HG02798 (cell line): Measurements from ENCODE around the gene ITGAL.
A peak's percentile ranks its signal among the peaks of the same experiment; 100 is the strongest.
"Not testable (repeated sequence)": the region's sequence is repeated elsewhere in the genome, so short reads cannot be mapped to it uniquely, and the experiment has no call there.

Source experiments
- ATAC-seq: cut with Tn5 transposase; IDR thresholded peaks from one replicate; pipeline ENCODE4 v1.9.1; 2021; ENCODE audit warnings: mild to moderate bottlenecking; ENCODE audit not compliant: unreplicated experiment, poor library complexity

Gene ITGAL

DNA sequence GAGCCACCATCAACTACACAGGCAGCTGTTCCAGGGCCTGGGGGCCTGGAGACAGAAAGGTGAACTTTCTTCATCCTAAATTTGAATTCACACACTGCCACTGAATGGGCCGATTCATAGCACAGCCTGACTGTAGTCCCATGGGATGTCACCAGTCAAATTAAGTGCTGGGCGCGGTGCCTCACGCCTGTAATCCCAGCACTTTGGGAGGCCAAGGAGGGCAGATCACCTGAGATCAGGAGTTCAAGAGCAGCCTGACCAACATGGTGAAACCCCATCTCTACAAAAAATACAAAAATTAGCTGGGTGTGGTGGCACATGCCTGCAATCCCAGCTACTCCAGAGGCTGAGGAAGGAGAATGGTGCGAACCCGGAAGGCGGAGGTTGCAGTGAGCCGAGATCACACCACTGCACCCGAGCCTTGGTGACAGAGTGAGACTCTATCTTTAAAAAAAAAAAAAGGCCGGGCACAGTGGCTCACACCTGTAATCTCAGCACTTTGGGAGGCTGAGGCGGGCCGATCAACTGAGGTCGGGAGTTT lies 67.5 kb downstream of the ITGAL start:
- ATAC-seq, result not testable (repeated sequence)

DNA sequence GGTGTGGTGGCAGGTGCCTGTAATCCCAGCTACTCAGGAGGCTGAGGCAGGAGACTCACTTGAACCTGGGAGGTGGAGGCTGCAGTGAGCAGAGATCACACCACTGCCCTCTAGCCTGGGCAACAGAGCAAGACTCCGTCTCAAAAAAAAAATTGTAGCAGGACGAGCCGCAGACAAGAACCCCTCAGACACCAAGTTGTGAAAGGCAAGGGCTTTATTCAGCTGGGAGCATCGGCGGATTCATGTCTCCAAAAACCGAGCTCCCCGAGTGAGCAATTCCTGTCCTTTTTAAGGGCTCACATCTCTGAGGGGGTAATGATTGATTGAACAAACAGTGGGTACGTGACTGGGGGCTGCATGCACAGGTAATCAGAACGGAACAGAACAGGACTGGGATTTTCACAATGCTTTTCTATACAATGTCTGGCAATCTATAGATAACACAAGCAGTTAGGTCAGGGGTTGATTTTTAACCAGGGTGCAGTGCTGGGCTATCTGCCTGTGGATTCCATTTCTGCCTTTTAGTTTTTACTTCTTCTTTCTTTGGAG lies 68.4 kb downstream of the ITGAL start:
- not testable (repeated sequence) for ATAC-seq

DNA sequence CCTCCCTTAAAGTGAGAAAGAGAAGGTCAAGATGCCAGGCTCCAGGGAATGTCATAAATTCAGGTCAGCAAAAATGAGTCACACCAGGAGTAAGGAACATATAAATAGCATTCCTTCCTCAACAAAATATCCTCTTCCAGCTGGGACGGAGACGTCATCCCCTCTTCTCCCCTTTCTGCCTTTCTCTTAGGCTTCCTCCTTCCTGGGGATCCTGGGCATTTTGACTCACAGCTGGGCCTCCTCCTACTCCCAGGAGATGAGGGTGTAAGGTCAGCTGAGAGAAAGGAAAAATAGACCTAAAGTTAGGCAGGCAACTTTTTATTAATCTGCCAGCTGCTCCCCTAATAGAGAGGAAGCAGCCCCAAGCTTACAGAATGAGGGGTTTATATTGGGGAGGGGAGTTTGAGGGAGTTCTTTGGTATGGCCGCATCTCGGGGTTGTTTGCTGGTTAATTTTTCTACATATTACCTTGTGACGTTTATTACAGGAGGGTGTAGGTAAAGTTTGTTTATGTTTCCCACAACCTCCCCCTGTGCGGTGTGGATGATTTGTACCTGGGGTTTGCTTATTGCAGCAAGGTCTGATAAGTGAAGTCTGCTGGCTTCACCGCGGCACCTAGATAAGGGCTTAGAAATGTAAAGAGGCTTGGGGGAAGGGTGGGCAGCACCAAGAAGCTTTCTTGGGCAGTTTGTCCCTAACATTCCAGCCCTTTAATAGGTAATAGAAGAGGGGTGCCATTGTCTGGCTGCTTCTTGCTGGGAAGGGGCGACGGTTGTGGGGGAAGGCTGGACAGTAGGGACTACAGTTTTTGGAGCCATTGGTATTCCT lies 69.2 kb downstream of the ITGAL start:
- no peak for ATAC-seq

DNA sequence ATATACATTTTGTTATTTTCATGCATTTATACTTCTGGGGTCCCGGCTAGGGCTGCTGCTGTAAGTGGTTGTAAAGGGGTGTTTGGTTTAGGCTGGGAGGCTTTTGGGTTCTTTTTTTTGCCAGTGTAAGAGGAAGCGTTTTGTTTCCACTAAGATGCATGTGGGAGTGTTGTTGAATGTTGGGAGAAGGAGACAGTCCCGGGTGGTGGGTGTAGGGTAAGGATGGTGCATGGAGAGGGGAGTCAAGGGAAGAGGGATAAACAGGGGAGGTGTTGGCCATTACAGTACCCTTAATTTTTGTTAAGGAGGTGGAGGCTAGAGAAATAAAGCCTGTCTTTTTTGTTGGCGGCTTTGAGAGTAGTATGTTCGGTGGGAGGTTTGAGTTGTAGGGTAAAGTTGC lies 70.5 kb downstream of the ITGAL start:
- no peak for ATAC-seq

DNA sequence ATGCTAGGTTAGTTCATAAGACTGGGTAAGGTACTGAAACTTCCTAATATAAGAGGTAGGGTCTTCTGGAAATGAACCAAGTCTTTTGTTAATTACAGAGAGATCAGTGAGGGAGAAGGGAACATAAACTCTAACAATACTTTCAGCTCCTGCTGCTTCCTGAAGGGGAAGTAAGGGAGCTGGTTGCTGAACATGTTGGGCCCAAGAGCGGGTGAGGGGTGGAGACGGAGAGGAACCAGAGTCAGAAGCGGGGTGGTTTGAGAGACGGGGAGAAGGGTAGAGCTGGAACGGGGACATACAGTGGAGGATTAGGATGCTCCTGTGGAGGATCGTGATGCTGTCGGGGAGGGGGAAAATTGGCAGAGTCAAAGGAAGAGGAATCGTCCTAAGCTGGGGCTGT lies 73.6 kb downstream of the ITGAL start:
- ATAC-seq, result no peak

DNA sequence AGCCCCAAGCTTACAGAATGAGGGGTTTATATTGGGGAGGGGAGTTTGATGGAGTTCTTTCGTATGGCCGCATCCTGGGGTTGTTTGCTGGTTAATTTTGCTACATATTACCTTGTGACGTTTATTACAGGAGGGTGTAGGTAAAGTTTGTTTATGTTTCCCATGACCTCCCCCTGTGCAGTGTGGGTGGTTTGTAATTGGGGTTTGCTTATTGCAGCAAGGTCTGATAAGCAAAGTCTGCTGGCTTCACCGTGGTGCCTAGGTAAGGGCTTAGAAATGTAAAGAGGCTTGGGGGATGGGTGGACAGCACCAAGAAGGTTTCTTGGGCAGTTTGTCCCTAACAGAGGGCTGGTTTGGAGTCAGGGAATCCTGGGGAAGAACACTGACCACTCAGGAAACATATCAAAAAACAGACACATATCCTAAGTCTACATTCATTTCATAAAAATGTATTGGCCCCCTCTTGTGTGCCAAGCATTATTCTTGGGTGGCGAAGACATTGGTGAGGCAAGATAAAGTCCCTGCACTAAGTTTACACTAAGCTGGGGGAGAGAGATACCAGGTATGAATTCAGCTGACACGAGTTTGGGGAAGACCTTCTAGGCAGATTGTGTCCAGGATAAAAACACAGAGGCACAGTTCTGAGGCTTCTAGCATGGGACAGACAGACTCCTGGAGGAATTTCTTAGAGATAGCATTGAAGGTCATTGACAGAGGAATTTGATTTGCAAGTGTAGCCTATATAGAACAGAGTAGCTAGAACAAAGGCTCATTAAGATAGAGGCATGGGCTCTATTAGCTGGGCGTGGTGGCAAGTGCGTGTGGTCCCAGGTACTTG lies 76.1 kb downstream of the ITGAL start:
- no peak for ATAC-seq

DNA sequence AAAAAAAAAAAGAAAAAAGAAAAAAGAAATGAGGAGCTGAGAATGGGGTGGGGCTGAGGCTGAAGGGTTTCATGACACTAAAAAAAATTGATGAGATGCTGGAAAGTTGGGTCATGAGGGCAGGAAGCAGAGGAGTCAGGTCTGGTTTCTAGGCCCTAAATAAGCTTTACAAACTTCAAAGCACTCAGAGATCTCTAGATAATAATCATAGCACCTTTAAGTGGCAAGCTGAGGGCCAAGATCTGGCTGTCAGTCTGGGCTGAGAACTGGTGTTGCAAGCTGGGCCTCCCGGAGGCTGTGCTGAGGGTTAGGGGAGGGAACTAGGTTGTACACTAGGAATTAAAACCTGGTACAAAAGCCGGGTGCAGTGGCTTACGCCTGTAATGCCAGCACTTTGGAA lies 79.2 kb downstream of the ITGAL start:
- no peak for ATAC-seq

DNA sequence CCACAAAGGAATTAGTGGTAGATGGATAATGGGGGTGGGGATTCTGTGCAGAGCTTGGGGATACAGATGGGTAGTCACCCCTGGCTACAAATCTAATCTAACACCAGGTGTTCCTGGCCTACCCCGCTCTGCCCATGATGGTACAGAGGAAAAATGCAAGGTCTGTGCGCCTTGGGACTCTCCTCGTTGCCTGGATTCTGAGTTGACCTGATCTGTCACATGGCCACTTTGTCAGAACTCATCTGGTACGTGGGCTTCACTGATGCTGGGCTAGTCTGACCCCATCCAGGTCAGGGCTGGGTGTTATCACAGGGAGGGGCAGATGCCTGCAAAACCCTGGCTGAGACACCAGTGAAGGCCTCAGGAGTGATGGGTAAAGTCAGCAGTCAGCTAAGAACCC lies 80.4 kb downstream of the ITGAL start:
- ATAC-seq, result no peak

DNA sequence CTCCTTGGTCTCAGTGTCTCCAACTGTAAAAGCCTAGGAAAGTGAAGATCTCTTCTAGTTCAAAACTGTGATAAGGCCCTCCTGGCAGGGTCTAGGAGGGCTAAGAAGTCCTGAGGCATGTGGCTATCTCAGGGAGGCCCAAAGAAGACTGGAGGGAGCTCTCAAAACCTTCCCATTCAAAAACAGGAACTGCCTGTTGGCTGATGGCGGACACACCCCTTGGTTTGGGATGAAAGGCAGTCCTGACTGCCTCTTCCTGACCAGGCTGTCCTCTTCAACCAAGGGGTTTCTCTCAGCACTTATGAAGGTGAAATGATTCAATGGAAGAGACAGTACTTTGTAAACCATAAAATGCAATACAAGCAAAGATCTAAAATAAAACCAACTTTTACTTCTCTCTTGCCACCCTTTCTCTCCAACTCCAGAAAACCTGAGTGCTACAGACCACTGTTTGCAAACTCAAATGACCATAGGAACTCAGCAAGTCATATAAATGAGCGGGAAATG lies 80.9 kb downstream of the ITGAL start:
- no peak for ATAC-seq

DNA sequence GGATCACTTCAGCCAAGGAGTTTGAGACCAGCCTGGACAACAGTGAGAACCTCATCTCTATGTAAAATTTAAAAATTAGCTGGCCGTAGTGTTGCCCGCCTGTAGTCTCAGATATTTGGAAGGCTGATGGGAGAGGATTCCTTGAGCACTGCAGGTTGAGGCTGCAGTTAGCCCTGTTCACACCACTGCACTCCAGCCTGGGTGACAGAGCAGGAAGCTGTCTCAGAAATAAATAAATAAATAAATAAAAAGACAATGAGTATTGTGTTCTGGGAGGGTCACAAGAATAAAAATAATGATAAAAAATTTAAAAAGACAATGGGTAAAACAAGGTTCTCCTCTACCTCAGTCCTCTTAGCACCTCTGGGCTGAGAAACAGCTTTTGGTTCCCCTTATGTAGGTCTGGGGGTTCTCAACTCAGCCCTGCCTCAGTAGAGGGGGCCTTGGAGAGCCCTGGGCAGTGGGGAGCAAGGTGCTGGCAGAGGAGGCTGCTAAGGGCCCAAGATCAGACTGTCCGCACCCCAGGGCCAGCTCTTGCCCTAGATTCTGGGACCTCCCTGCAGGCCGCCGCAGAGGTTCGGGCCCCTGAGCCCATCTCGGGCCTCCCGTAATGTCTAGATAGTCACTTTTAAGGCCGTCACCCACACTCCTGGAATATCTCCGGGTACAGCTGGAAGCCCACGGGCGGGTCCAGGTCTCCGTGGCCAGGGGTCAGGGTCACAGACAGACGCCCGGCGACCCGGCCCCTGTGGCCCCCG lies 82.2 kb downstream of the ITGAL start:
- ATAC-seq, result no peak

DNA sequence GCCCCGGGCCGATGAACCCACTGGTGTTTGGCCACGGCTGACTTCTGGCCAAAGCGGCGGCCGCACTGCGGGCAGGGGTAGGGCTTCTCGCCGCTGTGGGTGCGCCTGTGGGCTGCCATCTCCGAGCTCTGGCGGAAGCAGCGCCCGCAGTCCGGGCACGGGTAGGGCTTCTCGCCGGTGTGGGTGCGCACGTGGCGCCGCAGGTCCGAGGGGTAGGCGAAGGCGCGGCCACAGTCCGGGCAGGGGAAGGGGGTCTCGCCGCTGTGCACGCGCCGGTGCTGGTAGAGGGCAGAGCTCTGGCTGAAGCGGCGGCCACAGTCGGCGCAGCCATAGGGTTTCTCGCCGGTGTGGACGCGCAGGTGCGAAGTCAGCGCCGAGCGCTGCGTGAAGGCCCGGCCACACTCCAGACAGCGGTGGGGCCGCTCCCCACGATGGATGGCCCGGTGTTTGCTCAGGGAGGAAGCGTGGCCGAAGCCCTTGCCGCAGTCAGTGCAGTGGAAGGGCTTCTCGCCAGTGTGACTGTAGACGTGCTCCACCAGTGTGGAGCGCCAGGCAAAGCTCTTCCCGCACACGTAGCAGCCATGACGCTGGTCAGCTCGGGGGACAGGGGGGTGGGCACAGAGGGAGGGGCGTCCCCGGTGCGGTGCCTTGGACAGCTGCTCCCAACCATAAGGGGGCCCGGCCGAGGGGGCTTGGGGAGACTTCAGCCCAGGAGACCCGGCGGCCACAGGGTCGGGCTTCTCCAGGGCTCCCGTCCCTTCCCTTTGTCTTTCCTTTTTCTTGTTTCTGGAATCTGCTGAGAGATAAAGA lies 83.0 kb downstream of the ITGAL start:
- ATAC-seq, result no peak

DNA sequence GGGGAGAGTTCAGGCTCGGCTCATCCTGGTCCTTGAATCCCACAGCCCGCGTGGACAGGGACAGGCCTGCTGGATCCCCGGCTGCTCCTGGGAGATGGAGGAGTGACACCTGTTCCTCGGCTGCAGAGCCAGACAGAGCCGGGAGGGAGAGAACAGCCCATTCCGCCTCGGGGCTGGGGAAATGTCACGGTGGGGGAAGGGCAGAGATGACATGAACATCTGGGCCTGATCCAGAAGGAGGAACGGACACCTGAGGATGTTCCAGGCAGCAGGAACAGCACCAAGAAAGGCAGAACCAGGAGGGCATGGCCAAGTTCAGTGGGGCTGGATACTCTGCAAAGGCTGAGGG lies 83.6 kb downstream of the ITGAL start:
- no peak for ATAC-seq

DNA sequence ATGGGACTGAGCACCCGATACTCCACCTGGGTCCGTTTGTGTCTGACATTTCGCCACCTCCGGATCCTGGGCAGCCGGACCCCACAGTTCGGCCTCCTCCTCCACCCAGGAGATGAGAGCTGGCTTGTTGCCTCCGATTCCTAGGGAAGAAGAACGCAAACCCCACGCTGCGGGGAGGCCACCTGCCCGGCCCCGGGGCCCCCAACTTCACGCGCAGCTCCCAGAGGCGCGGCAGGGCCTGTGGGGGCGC lies 85.1 kb downstream of the ITGAL start:
- peak; percentile 5 for ATAC-seq

DNA sequence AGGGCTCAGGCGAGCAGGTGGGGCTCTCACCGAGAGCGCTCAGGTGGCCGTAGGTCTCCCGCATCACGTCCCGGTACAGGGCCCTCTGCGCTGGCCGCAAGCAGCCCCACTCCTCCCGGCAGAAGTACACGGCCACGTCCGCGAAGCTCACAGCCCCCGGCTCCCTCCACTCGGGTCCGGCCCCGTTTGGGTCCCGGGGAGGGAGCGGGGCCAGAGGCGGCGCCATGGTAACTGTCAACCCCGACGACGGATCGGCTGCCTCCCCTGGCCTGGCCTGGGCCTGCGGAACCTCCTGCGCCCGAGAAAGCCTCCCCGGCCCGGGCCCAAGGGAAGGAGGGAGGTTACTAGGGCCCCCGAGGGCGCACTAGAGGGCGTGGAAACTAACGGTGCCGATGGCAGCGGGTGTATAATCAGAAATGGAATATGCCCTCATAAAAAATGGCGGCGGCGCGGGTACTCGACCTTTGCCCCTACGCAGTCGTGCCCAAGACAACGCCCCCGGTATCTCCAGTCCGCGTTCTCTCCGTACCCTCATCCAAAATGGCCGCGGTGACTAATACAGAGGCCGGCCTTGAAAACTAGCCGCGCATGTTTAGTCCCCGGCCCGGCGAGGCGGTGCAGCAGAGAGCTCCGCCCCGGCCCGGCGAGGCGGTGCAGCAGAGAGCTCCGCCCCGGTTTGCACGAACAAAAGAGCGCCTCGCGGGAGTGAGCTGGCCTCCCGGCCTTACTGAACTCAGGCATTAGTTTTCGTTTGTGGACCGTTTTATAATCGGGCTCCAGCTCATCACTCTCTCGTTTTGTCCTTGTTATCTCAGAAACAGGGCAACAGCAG lies 85.6 kb downstream of the ITGAL start, which contains the start of gene ZNF764:
Gene ZNF764 (minus strand): TSS at position 418 of the 832 bp plus-strand sequence. CDS start 192 bp downstream, at position 226.
- ATAC-seq, result peak; percentile 91

DNA sequence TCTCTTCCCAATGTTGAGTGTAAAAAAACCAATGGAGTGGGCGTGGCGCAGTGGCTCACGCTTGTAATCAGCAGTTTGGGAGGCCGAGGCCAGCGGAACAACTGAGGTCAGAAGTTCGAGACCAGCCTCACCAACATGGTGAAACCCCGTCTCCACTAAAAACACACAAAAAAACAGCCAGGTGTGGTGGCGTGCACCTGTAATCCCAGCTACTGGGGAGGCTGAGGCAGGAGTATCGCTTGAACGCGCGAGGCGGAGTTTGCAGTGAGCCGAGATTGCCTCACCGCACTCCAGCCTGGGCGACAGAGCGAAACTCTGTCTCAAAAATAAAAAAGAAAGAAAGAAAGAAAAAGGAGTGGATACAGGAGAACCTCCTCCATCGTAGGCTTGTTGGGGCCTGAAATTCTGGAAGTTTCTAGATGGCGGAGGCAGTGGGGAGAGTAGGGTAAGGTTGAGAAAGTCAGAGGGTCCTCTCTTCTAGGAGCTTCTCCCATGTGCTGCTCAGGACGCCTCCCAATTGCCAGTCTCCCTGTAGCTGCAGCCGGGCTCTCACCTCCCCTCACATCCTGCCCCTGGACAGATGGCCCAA lies 86.3 kb downstream of the ITGAL start:
- ATAC-seq, result no peak

DNA sequence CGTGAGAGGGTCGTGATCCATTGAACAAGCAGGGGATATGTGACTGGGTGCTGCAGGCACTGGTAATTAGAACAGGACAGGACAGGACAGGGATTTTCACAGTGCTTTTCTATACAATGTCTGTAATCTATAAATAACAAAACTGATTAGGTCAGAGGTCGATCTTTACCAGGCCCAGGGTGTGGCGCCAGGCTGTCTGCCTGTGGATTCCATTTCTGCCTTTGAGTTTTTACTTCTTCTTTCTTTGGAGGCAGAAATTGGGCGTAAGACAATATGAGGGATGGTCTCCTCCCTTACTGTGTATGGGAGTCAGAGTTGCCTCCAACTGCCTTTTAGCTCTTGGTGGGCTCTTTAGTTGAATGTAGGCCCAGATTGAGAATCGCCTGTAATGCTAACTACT lies 87.1 kb downstream of the ITGAL start:
- no peak for ATAC-seq

DNA sequence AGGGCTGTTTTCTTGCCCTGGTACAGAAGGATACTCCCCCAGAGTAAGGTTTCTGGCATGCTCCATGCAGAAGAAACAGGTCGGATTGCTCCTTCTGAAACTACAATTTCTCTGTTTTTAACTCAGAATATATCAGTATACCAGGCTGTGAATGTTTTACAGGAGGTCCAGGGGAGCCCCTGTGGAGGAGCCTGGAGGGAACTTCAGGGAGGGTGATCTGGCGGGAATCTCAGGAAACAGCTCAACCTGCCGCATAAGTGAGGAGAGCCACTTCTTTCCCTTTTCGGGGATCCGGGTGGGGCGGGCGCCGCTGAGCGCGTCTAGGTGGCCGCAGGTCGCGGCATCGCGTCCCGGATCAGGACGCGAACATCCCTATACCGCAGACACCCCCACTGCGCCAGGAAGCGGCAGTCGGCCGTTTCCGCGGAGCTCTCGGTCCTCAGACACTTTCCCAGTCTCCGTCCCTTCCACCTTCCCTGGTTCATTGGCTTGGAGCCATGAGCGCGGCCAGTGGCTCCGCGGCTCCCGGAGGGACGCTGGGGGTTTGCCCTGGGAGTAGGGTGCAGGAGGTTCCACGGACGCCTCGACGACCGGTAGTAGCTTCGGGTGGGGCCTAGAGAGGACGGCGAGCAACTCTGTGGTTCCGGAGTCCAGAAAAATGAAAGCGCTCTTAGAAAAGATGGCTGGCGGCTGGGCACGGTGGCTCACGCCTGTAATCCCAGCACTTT lies 88.7 kb downstream of the ITGAL start:
- ATAC-seq, result no peak

DNA sequence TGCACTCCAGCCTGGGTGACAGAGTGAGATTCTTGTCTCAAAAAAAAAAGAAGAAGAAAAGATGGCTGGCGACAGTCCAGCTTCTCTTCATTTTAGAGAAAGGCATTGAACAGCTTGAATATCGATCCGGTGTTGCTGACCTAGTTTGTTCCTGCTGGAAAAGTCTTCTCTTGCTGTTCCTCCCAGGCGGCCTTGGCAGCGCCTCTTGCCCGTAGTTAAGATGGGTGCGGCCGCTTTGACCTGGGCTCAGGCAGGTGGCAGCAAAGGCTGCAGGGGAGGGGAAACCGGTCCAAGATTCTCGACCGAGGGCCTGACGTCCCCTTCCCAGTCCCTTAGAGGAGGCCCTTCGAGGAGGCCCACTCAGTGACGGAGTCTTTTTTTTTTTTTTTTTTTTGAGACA lies 89.5 kb downstream of the ITGAL start:
- no peak for ATAC-seq
